GM12874 (cell line): Measurements from ENCODE around the gene SARDH.

ENCODE experiments used
- CTCF ChIP-seq: IDR thresholded peaks from 2 replicates; pipeline ENCODE4 v1.5.1; 2011; ENCODE audit warnings: low read depth, mild to moderate bottlenecking, control low read depth, low read length, moderate library complexity; ENCODE audit not compliant: insufficient read depth

Gene SARDH

DNA sequence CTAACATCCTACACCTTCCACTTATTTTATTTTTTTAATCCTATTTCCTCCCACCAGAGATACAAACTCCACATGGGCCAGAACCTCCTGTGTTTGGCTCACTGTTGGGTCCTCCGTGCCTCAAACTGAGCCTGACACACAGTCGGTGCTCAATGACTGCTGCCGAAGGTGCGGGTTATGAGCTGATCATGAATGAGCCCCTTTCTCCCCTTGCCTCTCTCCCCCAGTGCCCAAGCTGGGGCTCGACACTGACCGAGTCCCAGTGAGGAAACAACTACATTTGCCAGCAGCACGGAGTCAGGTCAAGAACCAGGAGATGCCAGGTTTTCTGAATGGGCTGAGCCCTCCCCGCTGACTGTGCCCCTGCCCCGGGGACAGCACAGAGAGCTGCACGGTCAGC is 45.0 kb downstream of the SARDH start:
- TF ChIP-seq CTCF, result no peak

GRCh38 chr9:133692364-133692985 is 45.7 kb downstream of the SARDH start:
- TF ChIP-seq CTCF, result no peak

GRCh38 chr9:133691626-133692363 is 46.4 kb downstream of the SARDH start:
- no peak for TF ChIP-seq CTCF

DNA sequence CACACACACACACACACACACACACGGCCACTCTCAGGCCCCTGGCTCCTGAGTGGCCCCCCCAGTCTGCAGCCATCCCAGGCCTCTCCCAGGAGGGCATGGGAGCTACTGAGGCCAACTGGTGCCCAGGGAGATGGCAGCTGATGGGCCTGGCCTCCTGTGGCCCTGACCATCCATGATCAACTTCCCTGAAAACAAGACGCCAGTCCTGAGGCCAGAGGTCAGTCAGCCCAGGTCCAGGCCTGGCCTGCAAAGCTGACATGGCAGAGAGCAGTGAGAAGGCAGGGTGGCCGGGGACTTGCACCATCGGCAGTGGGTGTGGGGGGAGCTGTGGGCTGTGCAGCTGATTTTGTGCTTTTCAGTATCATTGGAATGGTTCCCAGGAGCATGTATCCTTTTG is 47.0 kb downstream of the SARDH start:
- TF ChIP-seq CTCF, result no peak

GRCh38 chr9:133690081-133690561 is 48.0 kb downstream of the SARDH start:
- TF ChIP-seq CTCF, result no peak

DNA sequence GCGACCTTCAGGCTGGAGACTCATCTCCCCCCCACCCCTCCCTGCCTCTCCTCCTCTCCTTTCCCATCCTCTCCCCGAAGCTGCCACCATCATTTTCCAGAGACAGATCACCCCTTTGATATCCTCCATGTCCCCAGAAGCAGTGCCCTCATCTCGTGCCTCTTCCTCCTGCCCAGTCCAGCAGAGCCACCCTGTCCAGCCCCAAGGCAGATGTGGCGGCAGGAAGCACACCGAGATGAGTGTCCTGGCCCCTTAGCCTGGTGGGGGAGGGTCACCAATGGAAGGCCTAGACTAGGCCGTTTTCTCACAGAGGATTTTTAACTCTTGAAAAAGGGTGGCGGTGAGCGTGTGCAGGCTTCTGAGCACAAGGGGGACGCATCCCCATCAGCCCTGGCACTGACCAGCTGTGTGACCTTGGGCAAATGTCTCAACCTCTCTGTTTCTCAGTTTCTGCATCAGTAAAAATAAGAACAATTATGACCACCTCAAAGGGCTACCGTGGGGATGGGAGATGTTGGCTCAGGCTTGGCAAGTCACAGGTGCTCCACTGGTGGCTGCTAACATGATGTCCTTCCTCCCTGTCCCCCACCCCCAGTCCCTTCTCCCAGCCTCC is 48.9 kb downstream of the SARDH start:
- TF ChIP-seq CTCF, result no peak
